T-helper 1 cell treated with Interleukin-12 subunit alpha and Interleukin-12 subunit beta and Interleukin-4 antibody, amounts not matched to agents 30 μg/mL and 1 μg/mL, for 36 hours (primary cell): ENCODE data around the gene TBC1D3G.
"Not testable (repeated sequence)": the region's sequence is repeated elsewhere in the genome, so short reads cannot be mapped to it uniquely, and the experiment has no call there.

ENCODE experiments used
- H3K27ac Mint-ChIP-seq: one replicate; pipeline ENCODE4 v1.8.0; 2021; ENCODE audit warnings: mild to moderate bottlenecking, mixed read lengths
- H3K27me3 Mint-ChIP-seq: one replicate; pipeline ENCODE4 v1.8.0; 2021; ENCODE audit warnings: low read depth, mixed read lengths
- H3K36me3 Mint-ChIP-seq: one replicate; pipeline ENCODE4 v1.8.0; 2021; ENCODE audit warnings: low read depth, mixed read lengths
- H3K4me1 Mint-ChIP-seq: one replicate; pipeline ENCODE4 v1.8.0; 2021; ENCODE audit warnings: low read depth, mixed read lengths
- H3K4me3 Mint-ChIP-seq: one replicate; pipeline ENCODE4 v1.8.0; 2021; ENCODE audit warnings: mild to moderate bottlenecking, moderate library complexity, mixed read lengths
- H3K9me3 Mint-ChIP-seq: one replicate; pipeline ENCODE4 v1.8.0; 2021; ENCODE audit warnings: mixed read lengths

Gene TBC1D3G

DNA sequence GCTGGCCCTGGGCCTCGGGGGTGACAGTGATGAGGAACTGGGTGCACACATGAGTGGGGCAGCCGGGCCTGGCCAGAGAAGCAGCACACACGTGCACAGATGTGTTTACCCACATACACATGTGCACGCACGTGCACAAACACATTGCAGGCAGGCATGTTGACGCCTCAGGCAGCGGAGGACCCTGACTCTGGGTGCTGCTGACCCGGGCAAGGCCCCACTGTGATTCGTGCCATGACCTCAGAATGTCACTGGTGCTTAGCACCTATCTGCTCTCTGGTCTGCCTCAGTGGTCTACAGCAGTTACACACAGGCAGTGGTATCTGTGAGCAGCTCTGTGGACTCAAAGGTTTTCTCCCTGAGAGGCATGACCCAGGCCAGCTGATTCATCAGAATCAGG is at the start of gene TBC1D3G:
TBC1D3G (plus strand) TSS at position 301 of the 400 bp plus-strand sequence. CDS start 1,528 bp downstream, outside the sequence.
- not testable (repeated sequence) for H3K27me3 Mint-ChIP-seq, H3K4me3 Mint-ChIP-seq, H3K36me3 Mint-ChIP-seq, H3K27ac Mint-ChIP-seq, H3K9me3 Mint-ChIP-seq, H3K4me1 Mint-ChIP-seq

DNA sequence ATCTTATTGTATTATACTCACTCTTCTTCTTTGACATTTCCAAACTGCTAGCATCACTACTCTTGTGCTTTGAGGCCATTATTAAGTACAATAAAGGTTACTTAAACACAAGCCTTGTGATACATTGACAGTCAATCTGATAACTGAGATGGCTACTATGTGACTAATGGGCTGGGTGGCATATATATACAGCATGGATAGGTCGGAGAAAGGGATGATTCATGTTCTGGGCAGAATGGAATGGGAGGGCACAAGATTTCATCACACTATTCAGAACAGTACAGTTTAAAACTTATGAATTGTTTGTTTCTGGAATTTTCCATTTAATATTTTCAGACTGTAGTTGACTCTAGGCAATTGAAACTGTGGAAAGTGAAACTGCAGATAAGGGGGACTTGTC is 40.4 kb upstream of the TBC1D3G start:
- H3K4me3 Mint-ChIP-seq, H3K36me3 Mint-ChIP-seq, H3K4me1 Mint-ChIP-seq, H3K27ac Mint-ChIP-seq, H3K27me3 Mint-ChIP-seq, H3K9me3 Mint-ChIP-seq: not testable (repeated sequence)

DNA sequence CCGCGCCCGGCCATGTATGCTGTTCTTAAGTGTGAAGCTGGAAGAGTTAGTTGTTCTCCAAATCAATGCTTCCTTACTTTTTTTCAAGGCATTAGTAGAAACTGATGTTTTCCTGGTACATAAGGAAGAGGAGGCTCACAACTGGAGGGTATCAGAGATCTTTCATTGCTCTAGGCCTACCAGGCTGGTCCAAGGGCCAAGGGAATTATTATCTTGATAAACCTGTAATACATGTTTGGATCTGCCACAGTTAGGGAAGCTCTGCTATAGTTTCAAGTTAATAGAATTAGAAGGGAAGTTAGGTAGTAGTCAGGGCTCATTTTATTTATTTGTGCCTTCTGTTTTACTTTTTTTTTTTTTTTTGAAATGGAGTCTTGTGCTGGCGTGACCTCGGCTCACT is 39.5 kb upstream of the TBC1D3G start:
- H3K4me1 Mint-ChIP-seq, H3K9me3 Mint-ChIP-seq, H3K36me3 Mint-ChIP-seq, H3K27me3 Mint-ChIP-seq, H3K4me3 Mint-ChIP-seq, H3K27ac Mint-ChIP-seq: not testable (repeated sequence)

GRCh38 chr17:36289965-36290612 is 33.6 kb upstream of the TBC1D3G start:
- not testable (repeated sequence) for H3K27me3 Mint-ChIP-seq, H3K36me3 Mint-ChIP-seq, H3K4me3 Mint-ChIP-seq, H3K4me1 Mint-ChIP-seq, H3K27ac Mint-ChIP-seq, H3K9me3 Mint-ChIP-seq

GRCh38 chr17:36295161-36295560 is 28.5 kb upstream of the TBC1D3G start:
- H3K4me1 Mint-ChIP-seq, H3K9me3 Mint-ChIP-seq, H3K27ac Mint-ChIP-seq, H3K27me3 Mint-ChIP-seq, H3K4me3 Mint-ChIP-seq, H3K36me3 Mint-ChIP-seq: not testable (repeated sequence)

DNA sequence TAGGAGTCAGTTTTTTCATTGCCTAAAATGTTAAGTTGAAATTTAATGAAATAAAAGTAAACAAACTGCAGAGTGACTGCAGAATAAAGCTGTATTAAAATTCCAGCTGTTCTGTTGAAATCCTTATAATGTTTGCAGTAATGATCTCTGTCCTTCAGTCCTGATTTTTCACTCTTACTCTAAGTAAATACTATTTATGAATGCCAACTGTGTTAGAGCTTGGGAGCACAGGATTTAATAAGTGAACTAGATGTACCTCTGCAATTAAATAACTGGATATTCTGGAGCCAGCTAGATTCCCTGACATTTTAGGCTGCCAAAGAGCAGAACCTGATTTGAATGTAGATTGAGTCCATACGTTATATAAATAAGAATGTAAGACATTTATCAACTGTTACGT is 7.9 kb upstream of the TBC1D3G start:
- H3K27me3 Mint-ChIP-seq, H3K9me3 Mint-ChIP-seq, H3K27ac Mint-ChIP-seq, H3K4me1 Mint-ChIP-seq, H3K4me3 Mint-ChIP-seq, H3K36me3 Mint-ChIP-seq: not testable (repeated sequence)

GRCh38 chr17:36362496-36362895 is 38.8 kb downstream of the TBC1D3G start:
- H3K9me3 Mint-ChIP-seq, H3K27ac Mint-ChIP-seq, H3K27me3 Mint-ChIP-seq, H3K4me1 Mint-ChIP-seq, H3K4me3 Mint-ChIP-seq, H3K36me3 Mint-ChIP-seq: not testable (repeated sequence)

DNA sequence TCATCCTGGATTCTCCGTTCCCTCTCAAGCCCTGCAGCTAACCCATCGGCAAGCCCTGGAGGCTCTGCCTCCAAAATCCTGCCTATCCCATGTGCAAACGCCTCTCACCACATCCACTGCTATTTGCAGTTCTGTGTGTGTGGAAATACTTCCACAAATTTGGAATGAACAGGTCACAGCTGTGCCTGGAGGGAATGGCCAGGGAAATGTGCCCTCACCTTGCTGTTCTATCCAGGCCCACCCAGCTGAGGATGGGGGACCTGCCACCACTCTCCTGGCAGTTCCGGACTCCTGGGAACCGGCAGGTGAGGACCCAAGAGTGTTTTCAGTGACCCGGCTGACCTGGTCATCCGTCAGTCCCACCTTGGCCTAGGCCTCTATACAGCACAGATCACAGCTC is 52.3 kb downstream of the TBC1D3G start:
- not testable (repeated sequence) for H3K4me1 Mint-ChIP-seq, H3K4me3 Mint-ChIP-seq, H3K27me3 Mint-ChIP-seq, H3K36me3 Mint-ChIP-seq, H3K9me3 Mint-ChIP-seq, H3K27ac Mint-ChIP-seq
